H1 (cell line): Measurements from ENCODE around the gene NXN.

ENCODE experiments used
- CTCF ChIP-seq, 3 experiments: IDR thresholded peaks; 1 replicate in 2 of 3; 2 replicates in 1 of 3; pipeline versions ENCODE4 v1.5.1 to v1.6.1; 2011; ENCODE audit warnings: low read length in 3 of 3, mild to moderate bottlenecking in 3 of 3, inconsistent platforms in 2 of 3, low read depth in 1 of 3, moderate library complexity in 1 of 3; ENCODE audit not compliant: insufficient read depth in 1 of 3; ENCODE audit errors: control extremely low read depth in 1 of 3
- POLR2A ChIP-seq, 2 experiments: IDR thresholded peaks; 1 replicate in 1 of 2; 2 replicates in 1 of 2; pipeline ENCODE4 v1.6.1; 2011; ENCODE audit warnings: low read depth in 2 of 2, low read length in 2 of 2, mild to moderate bottlenecking in 2 of 2; ENCODE audit errors: control extremely low read depth in 1 of 2
- RNF2 ChIP-seq: fragments of 200-900, 300-1000 bp; sonication (generic); IDR thresholded peaks from 2 replicates; pipeline ENCODE4 v1.7.1; 2016; ENCODE audit warnings: borderline replicate concordance, low read depth, mild to moderate bottlenecking, antibody characterized with exemption, low read length; ENCODE audit not compliant: poor library complexity, severe bottlenecking; ENCODE audit errors: missing control alignments
- SIN3A ChIP-seq, 2 experiments: IDR thresholded peaks in 1 of 2; conservative IDR thresholded peaks in 1 of 2; 2 replicates each; pipeline ENCODE4 v1.6.1; 2011 to 2012; ENCODE audit warnings: low read length in 2 of 2, improper control_type of control experiment in 1 of 2, low read depth in 1 of 2, mild to moderate bottlenecking in 1 of 2
- YY1 ChIP-seq: IDR thresholded peaks from 2 replicates; pipeline ENCODE4 v1.6.1; 2011; ENCODE audit warnings: low read depth, mild to moderate bottlenecking, low read length
- TF ChIP-seq, protein P1 (sequence below): IDR thresholded peaks from 2 replicates; pipeline ENCODE4 v1.6.1; 2012; ENCODE audit warnings: inconsistent platforms

GRCh38 chr17:1024076-1024475 is 44.5 kb upstream of the NXN start:
- TF ChIP-seq RNF2 = no peak
- TF ChIP-seq, protein P1, sequence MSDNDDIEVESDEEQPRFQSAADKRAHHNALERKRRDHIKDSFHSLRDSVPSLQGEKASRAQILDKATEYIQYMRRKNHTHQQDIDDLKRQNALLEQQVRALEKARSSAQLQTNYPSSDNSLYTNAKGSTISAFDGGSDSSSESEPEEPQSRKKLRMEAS = no peak
- no peak for TF ChIP-seq POLR2A (IDR thresholded peaks at IDR 0.05; ENCODE audit: control extremely low read depth in 1 of 2, low read depth in 2 of 2, low read length in 2 of 2)
- no peak for TF ChIP-seq SIN3A (conservative IDR thresholded peaks at IDR 0.05 in 1 of 2, IDR thresholded peaks at IDR 0.05 in 1 of 2; ENCODE audit: low read depth in 1 of 2, low read length in 2 of 2)
- no peak for TF ChIP-seq YY1
- no peak for TF ChIP-seq CTCF (IDR thresholded peaks at IDR 0.05; ENCODE audit: control extremely low read depth in 1 of 3, insufficient read depth in 1 of 3, low read depth in 1 of 3, low read length in 3 of 3)
